Fibroblast of the aortic adventitia (primary cell): ENCODE results near the gene KCNF1. TPM values are rescaled to one million over a fixed set of nuclear protein-coding genes. Genes with fewer than 3 reads are reported as not detected.
A peak's percentile ranks its signal among the peaks of the same experiment; 100 is the strongest.

ENCODE experiments used
- DNase-seq: peaks from one replicate; pipeline ENCODE4 v3.0.0-alpha.2; 2010; ENCODE audit warnings: low read depth
- H3K4me3 ChIP-seq: 2 replicates; pipeline ENCODE4 v1.5.1; 2011; ENCODE audit warnings: low read depth, mild to moderate bottlenecking, control low read depth, low read length, moderate library complexity
- CTCF ChIP-seq: IDR thresholded peaks from 2 replicates; pipeline ENCODE4 v1.5.1; 2011; ENCODE audit warnings: mild to moderate bottlenecking, low read length, control low read depth, inconsistent platforms; ENCODE audit not compliant: insufficient read depth
- total RNA-seq: library from RNA; depleted of rRNA; stranded (reverse); fragments of >200 nt; gene quantifications from 2 replicates; pipeline ENCODE4 v1.2.3, GENCODE V29; 2012; ENCODE audit warnings: low replicate concordance

KCNF1 gene
- total RNA-seq, 1 donor, result not detected

GRCh38 chr2:10879624-10880585, 31.8 kb upstream of the KCNF1 start:
- DNase-seq, result no peak
- no peak overlapping the region for H3K4me3 ChIP-seq
- TF ChIP-seq CTCF, result peak; percentile 6

- TF ChIP-seq CTCF, result no peak
- DNase-seq, result no peak
- H3K4me3 ChIP-seq, result no peak overlapping the region
These were observed 31.0 kb upstream of the KCNF1 start for GRCh38 chr2:10880586-10881321.

GRCh38 chr2:10882568-10882967, 29.2 kb upstream of the KCNF1 start:
- TF ChIP-seq CTCF, result no peak

GRCh38 chr2:10883066-10883465, 28.7 kb upstream of the KCNF1 start:
- TF ChIP-seq CTCF, result no peak
- no peak for DNase-seq
- no peak overlapping the region for H3K4me3 ChIP-seq

More at GRCh38 chr2:10882568-10882967, 29.2 kb upstream of the KCNF1 start:
- no peak overlapping the region for H3K4me3 ChIP-seq
- no peak for DNase-seq

GRCh38 chr2:10883801-10884478, 27.8 kb upstream of the KCNF1 start:
- no peak for DNase-seq
- no peak overlapping the region for H3K4me3 ChIP-seq
- no peak for TF ChIP-seq CTCF

- DNase-seq, result no peak
- no peak for TF ChIP-seq CTCF
- H3K4me3 ChIP-seq, result no peak overlapping the region
These were observed 27.2 kb upstream of the KCNF1 start for GRCh38 chr2:10884574-10884975.
